KMS-11 (cell line): Measurements from ENCODE around the gene DDIT3.

Experiments
- H2AFZ ChIP-seq: fragments of 200-600 bp; sonication (generic); 2 replicates; pipeline ENCODE4 v1.6.1; 2016; ENCODE audit warnings: antibody characterized with exemption, mixed run types, low read depth
- H3K27ac ChIP-seq: fragments of 200-600 bp; sonication (generic); 2 replicates; pipeline ENCODE4 v1.6.1; 2016; ENCODE audit warnings: mild to moderate bottlenecking, mixed run types
- H3K27me3 ChIP-seq: fragments of 200-600 bp; sonication (generic); 2 replicates; pipeline ENCODE4 v1.6.1; 2017; ENCODE audit warnings: mild to moderate bottlenecking, low read depth, mixed run types, moderate library complexity; ENCODE audit not compliant: insufficient read depth
- H3K36me3 ChIP-seq: fragments of 200-600 bp; sonication (generic); 2 replicates; pipeline ENCODE4 v1.6.1; 2017; ENCODE audit warnings: mild to moderate bottlenecking, mixed run types; ENCODE audit not compliant: insufficient read depth
- H3K4me1 ChIP-seq: fragments of 200-600 bp; sonication (generic); 2 replicates; pipeline ENCODE4 v1.6.1; 2016; ENCODE audit warnings: mild to moderate bottlenecking, low read depth, mixed run types; ENCODE audit not compliant: poor library complexity, severe bottlenecking
- H3K4me2 ChIP-seq: fragments of 200-600 bp; sonication (generic); 2 replicates; pipeline ENCODE4 v1.7.0; 2016; ENCODE audit warnings: mild to moderate bottlenecking, mixed run types
- H3K4me3 ChIP-seq: fragments of 200-600 bp; sonication (generic); IDR thresholded peaks from 2 replicates; pipeline ENCODE4 v1.6.1; 2017; ENCODE audit warnings: low read depth, low read length, mixed read lengths; ENCODE audit not compliant: insufficient read depth
- H3K79me2 ChIP-seq: fragments of 200-600 bp; sonication (generic); 2 replicates; pipeline ENCODE4 v1.6.1; 2016; ENCODE audit warnings: low read depth, mixed run types; ENCODE audit not compliant: insufficient read depth
- H3K9ac ChIP-seq: fragments of 200-600 bp; sonication (generic); 2 replicates; pipeline ENCODE4 v1.6.1; 2016; ENCODE audit warnings: mild to moderate bottlenecking, mixed run types
- H4K20me1 ChIP-seq: fragments of 200-600 bp; sonication (generic); 2 replicates; pipeline ENCODE4 v1.6.1; 2016; ENCODE audit warnings: mild to moderate bottlenecking, mixed run types; ENCODE audit not compliant: insufficient read depth
- CTCF ChIP-seq: fragments of 200-600 bp; sonication (generic); conservative IDR thresholded peaks from 2 replicates; pipeline ENCODE4 v1.6.1; 2017; ENCODE audit warnings: low read depth, mild to moderate bottlenecking, antibody characterized with exemption, low read length, moderate library complexity, mixed read lengths

DDIT3 gene

GRCh38 chr12:57522887-57523705 is 2.8 kb upstream of the DDIT3 start:
- peak overlapping the region; percentile 84 for H3K4me2 ChIP-seq
- H3K4me3 ChIP-seq = peak overlapping the region; percentile 52
- H3K27ac ChIP-seq = peak overlapping the region; percentile 84
- no peak for TF ChIP-seq CTCF
- peak overlapping the region; percentile 80 for H3K9ac ChIP-seq
- H4K20me1 ChIP-seq = no peaks in the 10 kb centered on the region
- peaks cover 51% of the 10 kb centered on the region for H3K4me1 ChIP-seq
- no peaks in the 10 kb centered on the region for H3K27me3 ChIP-seq
- peaks cover 40% of the 10 kb centered on the region for H3K79me2 ChIP-seq
- H2AFZ ChIP-seq = no peak overlapping the region
- H3K36me3 ChIP-seq = no peaks in the 10 kb centered on the region

- Histone ChIP-seq H3K4me3 (peak within 1 kb of the TSS; percentile 72), H3K4me1 (peaks cover 59% of the 10 kb centered on the region), H2AFZ (peak within 1 kb of the TSS; percentile 70), H3K79me2 (peaks cover 48% of the 10 kb centered on the region), H3K4me2 (peak within 1 kb of the TSS; percentile 84), H3K36me3 (no peaks in the 10 kb centered on the region; the same call in 1 of the 2 replicates), H4K20me1 (no peaks in the 10 kb centered on the region), H3K27me3 (no peaks in the 10 kb centered on the region), H3K27ac (peak within 1 kb of the TSS; percentile 84), H3K9ac (peak within 1 kb of the TSS; percentile 80)
- peak; percentile 23; the same call in 1 of the 2 replicates for TF ChIP-seq CTCF
These were observed 1.9 kb upstream of the DDIT3 start, which contains the start of gene MBD6 for GRCh38 chr12:57522011-57522886. Gene MBD6 (plus strand): TSS chr12:57522824. CDS start chr12:57524304, 1,480 bp downstream.

- Histone ChIP-seq H3K79me2 (peaks cover 50% of the 10 kb centered on the region), H3K9ac (peak overlapping the region; percentile 80), H3K27ac (peak overlapping the region; percentile 84), H4K20me1 (no peaks in the 10 kb centered on the region), H2AFZ (peak overlapping the region; percentile 70), H3K4me3 (peak overlapping the region; percentile 72), H3K4me1 (peaks cover 60% of the 10 kb centered on the region), H3K4me2 (peak overlapping the region; percentile 69), H3K27me3 (no peaks in the 10 kb centered on the region), H3K36me3 (peaks cover 5% of the 10 kb centered on the region; the same call in 1 of the 2 replicates)
- TF ChIP-seq CTCF = peak; percentile 44; the same call in 1 of the 2 replicates
These were observed 1.3 kb upstream of the DDIT3 start for GRCh38 chr12:57521525-57522010.

DNA sequence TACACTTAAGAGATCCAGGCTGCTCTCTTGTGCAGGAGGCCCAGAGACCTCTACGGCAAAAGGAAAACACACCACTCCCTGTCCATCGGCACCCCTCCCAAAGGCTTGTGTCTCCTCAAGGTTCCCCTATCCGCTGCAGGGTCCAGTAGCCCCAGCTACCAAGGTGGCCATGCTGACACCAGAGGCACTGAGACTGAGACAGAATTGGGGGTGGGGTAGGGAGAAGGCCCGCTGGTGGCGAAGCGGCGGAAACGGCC is 590 bp downstream of the DDIT3 start:
- no peak for TF ChIP-seq CTCF
- Histone ChIP-seq H3K4me1 (peaks cover 57% of the 10 kb centered on the region), H2AFZ (peak overlapping the region; percentile 15; the same call in 1 of the 2 replicates)

More for the DNA sequence above, 590 bp downstream of the DDIT3 start:
- peaks cover 22% of the 10 kb centered on the region; the same call in 1 of the 2 replicates for H3K36me3 ChIP-seq
- H3K9ac ChIP-seq = peak overlapping the region; percentile 71
- peak overlapping the region; percentile 71 for H3K27ac ChIP-seq
- H3K4me3 ChIP-seq = peak overlapping the region; percentile 87
- H3K27me3 ChIP-seq = no peaks in the 10 kb centered on the region
- no peaks in the 10 kb centered on the region for H4K20me1 ChIP-seq
- H3K4me2 ChIP-seq = peak overlapping the region; percentile 89
- H3K79me2 ChIP-seq = peaks cover 48% of the 10 kb centered on the region
